ENCODE results near the gene PHACTR4.
A peak's percentile ranks its signal among the peaks of the same experiment; 100 is the strongest.
"Not testable (repeated sequence)": the region's sequence is repeated elsewhere in the genome, so short reads cannot be mapped to it uniquely, and the experiment has no call there.

PHACTR4 gene

GRCh38 chr1:28505406-28506187 is 136.1 kb downstream of the PHACTR4 start, which contains the start of gene RCC1:
Gene RCC1, plus strand, starts transcription at chr1:28506043. Its CDS starts 23,824 bp downstream, at chr1:28529867.
- DNase-seq: peak; percentile 98

- peak; percentile 39 for DNase-seq
Observed at GRCh38 chr1:28506907-28507246, 137.3 kb downstream of the PHACTR4 start.

- DNase-seq: peak; percentile 53
Observed at GRCh38 chr1:28507247-28507645, 137.7 kb downstream of the PHACTR4 start.

- peak; percentile 52 for DNase-seq
Observed at GRCh38 chr1:28507646-28508434, 138.3 kb downstream of the PHACTR4 start.

GRCh38 chr1:28508435-28508754 is 138.9 kb downstream of the PHACTR4 start:
- peak; percentile 50 for DNase-seq

- peak; percentile 65 for DNase-seq
Observed at GRCh38 chr1:28509705-28510272, 140.2 kb downstream of the PHACTR4 start.

- peak; percentile 77 for DNase-seq
Observed at GRCh38 chr1:28510273-28510969, 140.9 kb downstream of the PHACTR4 start.

GRCh38 chr1:28510970-28511440 is 141.5 kb downstream of the PHACTR4 start:
- no peak for DNase-seq

GRCh38 chr1:28512058-28512611 is 142.6 kb downstream of the PHACTR4 start:
- peak; percentile 56 for DNase-seq

- DNase-seq: peak; percentile 36
Observed at GRCh38 chr1:28514445-28514933, 144.9 kb downstream of the PHACTR4 start.

GRCh38 chr1:28516518-28516956 is 147.0 kb downstream of the PHACTR4 start:
- peak; percentile 9 for DNase-seq

- no peak for DNase-seq
Observed at GRCh38 chr1:28517649-28517999, 148.1 kb downstream of the PHACTR4 start.

GRCh38 chr1:28518000-28518744 is 148.6 kb downstream of the PHACTR4 start:
- DNase-seq: peak; percentile 96

- peak; percentile 83 for DNase-seq
Observed at GRCh38 chr1:28518745-28519341, 149.3 kb downstream of the PHACTR4 start.

GRCh38 chr1:28519946-28520725 is 150.6 kb downstream of the PHACTR4 start:
- no peak for DNase-seq

- DNase-seq: not testable (repeated sequence)
Observed at GRCh38 chr1:28520796-28521195, 151.3 kb downstream of the PHACTR4 start.

- DNase-seq: no peak
Observed at GRCh38 chr1:28521502-28522164, 152.1 kb downstream of the PHACTR4 start.

- not testable (repeated sequence) for DNase-seq
Observed at GRCh38 chr1:28522537-28522936, 153.0 kb downstream of the PHACTR4 start.

GRCh38 chr1:28525002-28525642 is 155.6 kb downstream of the PHACTR4 start:
- not testable (repeated sequence) for DNase-seq
